Measurements from ENCODE around the gene NISCH.

Gene NISCH

GRCh38 chr3:52517796-52518722, 62.7 kb downstream of the NISCH start:
- no peak for TF ChIP-seq SUZ12 (IDR thresholded peaks at IDR 0.05)
- no peak for TF ChIP-seq CTBP1 (IDR thresholded peaks at IDR 0.05; ENCODE audit: borderline replicate concordance)
- TF ChIP-seq L3MBTL2 (conservative IDR thresholded peaks at IDR 0.05): no peak
- TF ChIP-seq NFRKB (IDR thresholded peaks at IDR 0.05): no peak
- TF ChIP-seq PKNOX1 (IDR thresholded peaks at IDR 0.05): no peak
- no peak for TF ChIP-seq ZNF384 (IDR thresholded peaks at IDR 0.05)
- TF ChIP-seq FOXM1 (IDR thresholded peaks at IDR 0.05; ENCODE audit: borderline replicate concordance): no peak
- no peak for TF ChIP-seq LEF1 (IDR thresholded peaks at IDR 0.05; ENCODE audit: borderline replicate concordance)
- TF ChIP-seq SP1 (IDR thresholded peaks at IDR 0.05): no peak
- no peak for TF ChIP-seq ELF4 (IDR thresholded peaks at IDR 0.05)
- TF ChIP-seq HDGF (IDR thresholded peaks at IDR 0.05; ENCODE audit: borderline replicate concordance): no peak
- no peak for TF ChIP-seq BHLHE40 (IDR thresholded peaks at IDR 0.05; ENCODE audit: borderline replicate concordance)
- no peak for TF ChIP-seq FOXK2 (IDR thresholded peaks at IDR 0.05)
- TF ChIP-seq TARDBP (IDR thresholded peaks at IDR 0.05): no peak
- no peak for TF ChIP-seq ARNT (IDR thresholded peaks at IDR 0.05)
- TF ChIP-seq FOXA1 (IDR thresholded peaks at IDR 0.05): no peak
- CTCF ChIA-PET: no interaction called here
- POLR2A ChIA-PET: interaction anchor here (0.7 to 1.5 kb wide), 5 partner anchors 9 to 253 kb away, joined by 3 read pairs; partner anchors contain the start of gene UQCC5
- no peak for DNase-seq (ENCODE audit: extremely low spot score)

DNA sequence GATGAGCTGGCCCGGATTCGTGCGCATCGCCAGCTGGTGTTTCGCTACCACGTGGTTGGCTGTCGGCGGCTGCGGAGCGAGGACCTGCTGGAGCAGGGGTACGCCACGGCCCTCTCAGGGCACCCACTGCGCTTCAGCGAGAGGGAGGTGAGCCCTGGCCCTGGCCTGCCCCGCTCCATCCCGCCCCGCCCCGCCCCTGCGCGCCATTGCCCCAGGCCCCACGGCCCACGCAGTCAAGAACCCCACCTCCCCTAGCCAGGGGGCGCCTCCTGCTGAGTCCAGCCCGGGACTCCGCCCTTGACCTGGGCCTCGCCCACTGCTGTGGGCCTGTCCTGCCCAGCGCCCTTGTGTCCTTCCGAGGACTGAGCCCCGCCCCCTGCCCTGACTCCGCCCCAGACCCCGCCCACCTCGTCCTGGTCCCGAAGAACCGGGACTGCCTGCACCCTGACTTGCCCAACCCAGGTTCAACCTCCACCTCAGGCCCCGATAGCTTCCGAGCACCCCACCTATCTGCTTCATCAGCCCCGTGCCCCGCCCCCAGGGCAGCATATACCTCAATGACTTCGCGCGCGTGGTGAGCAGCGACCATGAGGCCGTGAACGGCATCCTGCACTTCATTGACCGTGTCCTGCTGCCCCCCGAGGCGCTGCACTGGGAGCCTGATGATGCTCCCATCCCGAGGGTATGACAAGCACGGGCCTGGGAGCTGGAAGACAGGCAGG, 63.5 kb downstream of the NISCH start:
- ChIA-PET CTCF (no interaction called here), POLR2A (interaction anchor here (0.7 to 1.5 kb wide), 4 partner anchors 12 to 252 kb away, joined by 3 read pairs; partner anchors contain the start of gene UQCC5)
- peak; percentile 54 for DNase-seq (ENCODE audit: extremely low spot score)
- TF ChIP-seq BHLHE40 (IDR thresholded peaks at IDR 0.05; ENCODE audit: borderline replicate concordance) (no peak), PKNOX1 (IDR thresholded peaks at IDR 0.05) (no peak), CTBP1 (IDR thresholded peaks at IDR 0.05; ENCODE audit: borderline replicate concordance) (no peak), ARNT (IDR thresholded peaks at IDR 0.05) (no peak), FOXK2 (IDR thresholded peaks at IDR 0.05) (no peak), FOXA1 (IDR thresholded peaks at IDR 0.05) (no peak), L3MBTL2 (conservative IDR thresholded peaks at IDR 0.05) (no peak), ZNF384 (IDR thresholded peaks at IDR 0.05) (no peak), HDGF (IDR thresholded peaks at IDR 0.05; ENCODE audit: borderline replicate concordance) (no peak)

DNA sequence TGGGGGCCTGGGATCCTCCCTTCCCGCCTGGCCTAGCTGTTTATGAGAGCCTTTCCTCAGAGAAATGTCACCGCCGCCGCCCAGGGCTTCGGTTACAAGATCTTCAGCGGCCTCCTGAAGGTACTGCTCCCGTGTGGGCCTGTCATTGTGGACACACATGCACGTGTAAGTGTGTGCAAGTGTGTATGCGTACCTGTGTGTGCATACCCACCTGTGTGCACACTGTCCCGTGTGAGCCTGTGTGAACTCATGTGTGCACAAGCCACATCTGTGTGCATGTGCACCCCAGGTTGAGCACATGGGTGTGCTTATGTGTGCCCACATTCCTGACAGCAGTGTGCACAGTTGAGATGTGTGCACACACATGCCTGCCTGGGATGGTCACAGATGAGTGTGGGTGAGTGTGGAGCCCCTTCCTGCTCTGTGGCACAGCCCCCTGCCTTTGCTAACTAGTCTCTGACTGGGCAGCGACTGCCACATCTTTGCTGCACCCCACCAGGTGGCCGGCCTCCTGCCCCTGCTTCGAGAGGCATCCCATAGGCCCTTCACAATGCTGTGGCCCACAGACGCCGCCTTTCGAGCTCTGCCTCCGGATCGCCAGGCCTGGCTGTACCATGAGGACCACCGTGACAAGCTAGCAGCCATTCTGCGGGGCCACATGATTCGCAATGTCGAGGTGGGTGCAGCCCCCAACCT, 64.2 kb downstream of the NISCH start:
- CTCF ChIA-PET: no interaction called here

GRCh38 chr3:52520141-52520667, 64.8 kb downstream of the NISCH start:
- TF ChIP-seq FOXM1 (IDR thresholded peaks at IDR 0.05; ENCODE audit: borderline replicate concordance) (no peak), SUZ12 (IDR thresholded peaks at IDR 0.05) (no peak), ZNF384 (IDR thresholded peaks at IDR 0.05) (no peak), CTBP1 (IDR thresholded peaks at IDR 0.05; ENCODE audit: borderline replicate concordance) (no peak)
- DNase-seq (ENCODE audit: extremely low spot score): no peak
- CTCF ChIA-PET: no interaction called here
- POLR2A ChIA-PET: interaction anchor here (1.2 kb wide), 1 partner anchor 16 kb away, joined by 3 read pairs; the partner anchor contains the start of gene UQCC5

More for the DNA sequence above, 64.2 kb downstream of the NISCH start:
- no peak for TF ChIP-seq LEF1 (IDR thresholded peaks at IDR 0.05; ENCODE audit: borderline replicate concordance)
- TF ChIP-seq FOXA1 (IDR thresholded peaks at IDR 0.05): no peak
- POLR2A ChIA-PET: interaction anchor here (1.2 kb wide), 1 partner anchor 17 kb away, joined by 3 read pairs; the partner anchor contains the start of gene UQCC5
- DNase-seq (ENCODE audit: extremely low spot score): no peak

GRCh38 chr3:52520716-52521487, 65.5 kb downstream of the NISCH start:
- ChIA-PET CTCF (no interaction called here), POLR2A (interaction anchor here (1.2 kb wide), 1 partner anchor 15 kb away, joined by 3 read pairs; the partner anchor contains the start of gene UQCC5)
- DNase-seq (ENCODE audit: extremely low spot score): no peak
- TF ChIP-seq ELF4 (IDR thresholded peaks at IDR 0.05) (no peak), ZNF384 (IDR thresholded peaks at IDR 0.05) (no peak), FOXM1 (IDR thresholded peaks at IDR 0.05; ENCODE audit: borderline replicate concordance) (no peak), L3MBTL2 (conservative IDR thresholded peaks at IDR 0.05) (no peak), TARDBP (IDR thresholded peaks at IDR 0.05) (no peak), CTBP1 (IDR thresholded peaks at IDR 0.05; ENCODE audit: borderline replicate concordance) (no peak), SP1 (IDR thresholded peaks at IDR 0.05) (no peak), NFRKB (IDR thresholded peaks at IDR 0.05) (no peak), HDGF (IDR thresholded peaks at IDR 0.05; ENCODE audit: borderline replicate concordance) (no peak), FOXA1 (IDR thresholded peaks at IDR 0.05) (no peak), PKNOX1 (IDR thresholded peaks at IDR 0.05) (no peak)

Measured in HEK293T (cell line).